ENCODE results near the gene RPL23. TPM values are rescaled to one million over a fixed set of nuclear protein-coding genes. Genes with fewer than 3 reads are reported as not detected.

The RPL23 gene
- 1,179 TPM for total RNA-seq

GRCh38 chr17:38853292-38854219, at the start of gene RPL23:
TSS of gene RPL23 (minus strand) at chr17:38853721. CDS start at chr17:38853710, 11 bp downstream.

GRCh38 chr17:38869526-38870258, 16.2 kb upstream of the RPL23 start, which contains the start of gene LASP1:
TSS of gene LASP1 (plus strand) at chr17:38870058. CDS start at chr17:38870190, 132 bp downstream.

GRCh38 chr17:38824899-38825761, 28.4 kb downstream of the RPL23 start, which contains the start of gene CWC25:
TSS of gene CWC25 (minus strand) at chr17:38825321. CDS start at chr17:38825183, 138 bp downstream.

GRCh38 chr17:38799501-38800236, 53.9 kb downstream of the RPL23 start, which contains the start of gene PIP4K2B:
TSS of gene PIP4K2B (minus strand) at chr17:38799556. CDS start at chr17:38799424, 132 bp downstream.

Other genes starting within 250 kb of the RPL23 start
- 14.8 TPM for gene SRCIN1, start 247.8 kb downstream of the RPL23 start, total RNA-seq
- gene EPOP, start 178.8 kb downstream of the RPL23 start, total RNA-seq, result 1.1 TPM
- 87.1 TPM for gene MLLT6, start 148.4 kb downstream of the RPL23 start, total RNA-seq
- 1.9 TPM for gene CISD3, start 123.4 kb downstream of the RPL23 start, total RNA-seq
- 13.9 TPM for gene PCGF2, start 105.4 kb downstream of the RPL23 start, total RNA-seq
- 84.8 TPM for gene PSMB3, start 101.0 kb downstream of the RPL23 start, total RNA-seq
- 101 TPM for gene PIP4K2B, start 54.2 kb downstream of the RPL23 start, total RNA-seq
- 20.3 TPM for gene CWC25, start 28.4 kb downstream of the RPL23 start, total RNA-seq
- 83.0 TPM for gene LASP1, start 16.3 kb upstream of the RPL23 start, total RNA-seq
- gene FBXO47, start 113.7 kb upstream of the RPL23 start, total RNA-seq, result not detected